AG04449 (cell line): ENCODE measurements around the gene PRR29.

Source experiments
- CTCF ChIA-PET: fragments of 350-600 bp; formaldehyde crosslinking; extraction: SDS; loops from one replicate; lab custom pipeline; 2021; ENCODE audit warnings: antibody characterized with exemption; lab: Yijun Ruan, JAX
- POLR2A ChIA-PET: fragments of 400-600, 350-600 bp; formaldehyde crosslinking; extraction: SDS; loops from one replicate; lab custom pipeline; 2020; ENCODE audit warnings: antibody characterized with exemption, inconsistent platforms; lab: Yijun Ruan, JAX
- DNase-seq: peaks from one replicate; pipeline ENCODE4 v3.0.0-alpha.2; 2010; ENCODE audit warnings: low read depth, low spot score
- H3K4me3 ChIP-seq: 2 replicates; pipeline ENCODE4 v1.5.1; 2011; ENCODE audit warnings: low read depth, mild to moderate bottlenecking, control low read depth, low read length
- CTCF ChIP-seq: IDR thresholded peaks from one replicate; pipeline ENCODE4 v1.5.1; 2011; ENCODE audit warnings: mild to moderate bottlenecking, moderate library complexity, low read length, control low read depth, inconsistent platforms; ENCODE audit not compliant: insufficient read depth; ENCODE audit errors: missing control alignments

The PRR29 gene

GRCh38 chr17:64037180-64037579, 39.0 kb downstream of the PRR29 start:
- ChIA-PET CTCF (interaction anchor here (2.5 to 4.2 kb wide), 3 partner anchors 8 to 95 kb away, joined by 11 to 34 read pairs (median 20); partner anchors contain the start of gene ERN1), POLR2A (no interaction called here)
- DNase-seq, result no peak
- H3K4me3 ChIP-seq, result no peak overlapping the region
- no peak for TF ChIP-seq CTCF

- no peak for DNase-seq
- no peak for TF ChIP-seq CTCF
- POLR2A ChIA-PET, result no interaction called here
- H3K4me3 ChIP-seq, result no peak overlapping the region
- CTCF ChIA-PET, result interaction anchor here (3.2 to 4.2 kb wide), 2 partner anchors 9 to 94 kb away, joined by 20 to 34 read pairs; partner anchors contain the start of gene ERN1
These were observed 39.7 kb downstream of the PRR29 start for GRCh38 chr17:64037802-64038201.

DNA sequence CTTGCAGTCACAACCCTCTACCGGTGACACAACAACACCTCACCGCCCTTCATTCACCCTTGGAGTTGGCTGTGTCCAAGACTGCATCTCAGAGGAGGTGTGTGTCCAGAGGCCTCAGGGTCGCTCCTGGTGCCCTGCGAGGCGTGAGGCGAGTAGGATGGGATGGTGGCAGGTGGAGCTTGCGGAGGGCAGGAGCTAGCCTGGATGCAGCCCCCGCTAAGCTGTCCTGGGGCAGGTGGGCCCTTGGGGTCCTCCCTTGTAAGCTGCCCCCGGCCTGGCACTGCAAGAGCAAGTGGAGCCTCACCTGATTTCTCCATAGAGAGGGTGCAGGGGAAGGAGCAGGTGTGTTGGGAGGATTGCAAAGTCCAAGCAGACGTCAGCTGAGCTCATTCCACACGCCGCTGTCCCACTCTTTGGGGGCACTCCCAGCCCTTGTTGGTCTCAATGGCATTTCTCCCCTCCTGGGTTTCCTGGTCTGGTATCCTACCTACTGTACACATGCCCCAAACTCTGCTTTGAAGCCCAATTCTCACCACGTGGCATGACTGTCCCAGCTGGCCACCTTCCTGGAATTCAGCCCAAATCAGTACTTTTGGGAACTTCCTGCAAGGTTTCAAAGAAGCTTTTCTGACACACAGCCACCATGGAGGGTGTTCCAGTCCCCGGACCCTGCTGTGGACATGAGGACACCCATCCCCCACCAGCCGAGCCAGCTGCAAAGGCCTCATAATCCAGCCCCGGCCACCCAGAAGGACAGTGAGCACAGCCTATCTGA, 40.4 kb downstream of the PRR29 start:
- no peak for TF ChIP-seq CTCF
- H3K4me3 ChIP-seq, result no peak overlapping the region
- CTCF ChIA-PET, result interaction anchor here (1.1 to 4.2 kb wide), 3 partner anchors 9 to 94 kb away, joined by 3 to 34 read pairs (median 20); partner anchors contain the start of gene ERN1
- POLR2A ChIA-PET, result no interaction called here
- DNase-seq, result no peak

- TF ChIP-seq CTCF, result no peak
- ChIA-PET CTCF (interaction anchor here (1.1 to 4.2 kb wide), 3 partner anchors 10 to 93 kb away, joined by 3 to 34 read pairs (median 20); partner anchors contain the start of gene ERN1), POLR2A (no interaction called here)
- H3K4me3 ChIP-seq, result no peak overlapping the region
- no peak for DNase-seq
These were observed 40.9 kb downstream of the PRR29 start for GRCh38 chr17:64039106-64039400.

- no peak for TF ChIP-seq CTCF
- H3K4me3 ChIP-seq, result no peak overlapping the region
- ChIA-PET CTCF (interaction anchor here (4.2 to 18.8 kb wide), 2 partner anchors 12 to 92 kb away, joined by 34 to 224 read pairs; partner anchors contain the start of gene ERN1), POLR2A (no interaction called here)
- DNase-seq, result no peak
These were observed 42.1 kb downstream of the PRR29 start for GRCh38 chr17:64040206-64040605.

GRCh38 chr17:64041912-64042311, 43.8 kb downstream of the PRR29 start:
- CTCF ChIA-PET, result interaction anchor here (0.7 to 18.8 kb wide), 6 partner anchors 9 to 130 kb away, joined by 3 to 224 read pairs (median 4); no protein-coding TSS in a partner anchor
- POLR2A ChIA-PET, result no interaction called here
- TF ChIP-seq CTCF, result no peak

More at GRCh38 chr17:64041912-64042311, 43.8 kb downstream of the PRR29 start:
- DNase-seq, result no peak
- no peak overlapping the region for H3K4me3 ChIP-seq
